Measurements from ENCODE around the gene STPG2. TPM values are rescaled to one million over a fixed set of nuclear protein-coding genes. Genes with fewer than 3 reads are reported as not detected.
"Not testable (repeated sequence)": the region's sequence is repeated elsewhere in the genome, so short reads cannot be mapped to it uniquely, and the experiment has no call there.

Gene STPG2
- total and polyA plus RNA-seq, 7 donors = 0.06 to 0.71 (median 0.33) TPM; not detected in 4

- H3K27me3 ChIP-seq = no peaks in the 10 kb centered on the region
- H3K36me3 ChIP-seq = no peaks in the 10 kb centered on the region
- WGBS, 2 donors = 82 to 89% methylated on average over 4 of the region's 4 CpGs
- no peak for DNase-seq
- TF ChIP-seq EP300 (IDR thresholded peaks at IDR 0.05) (no peak), CTCF (IDR thresholded peaks at IDR 0.05) (no peak), POLR2AphosphoS5 (IDR thresholded peaks at IDR 0.05) (no peak), POLR2A (IDR thresholded peaks at IDR 0.05) (no peak)
- H3K9me3 ChIP-seq = no peaks in the 10 kb centered on the region
- no peak overlapping the region for H3K27ac ChIP-seq
- intact Hi-C loops (cut with DNase I) = no loop called here
- no peaks in the 10 kb centered on the region for H3K4me1 ChIP-seq
- no peak overlapping the region for H3K4me3 ChIP-seq
These were observed 585.0 kb downstream of the STPG2 start for GRCh38 chr4:97558204-97558778.

GRCh38 chr4:97550637-97551036, 592.6 kb downstream of the STPG2 start:
- H3K4me3 ChIP-seq; intact Hi-C loops (cut with DNase I); H3K27ac ChIP-seq; H3K27me3 ChIP-seq; H3K36me3 ChIP-seq; DNase-seq; H3K9me3 ChIP-seq; H3K4me1 ChIP-seq: not testable (repeated sequence)
- 70 to 89% methylated on average over 10 of the region's 10 CpGs for WGBS, 2 donors

- Histone ChIP-seq H3K36me3 (no peaks in the 10 kb centered on the region), H3K4me1 (no peaks in the 10 kb centered on the region), H3K27ac (no peak overlapping the region), H3K27me3 (no peaks in the 10 kb centered on the region), H3K9me3 (no peaks in the 10 kb centered on the region), H3K4me3 (no peak overlapping the region)
- no peak for DNase-seq
- intact Hi-C loops (cut with DNase I) = no loop called here
- TF ChIP-seq POLR2A (IDR thresholded peaks at IDR 0.05) (no peak), POLR2AphosphoS5 (IDR thresholded peaks at IDR 0.05) (no peak), CTCF (IDR thresholded peaks at IDR 0.05) (no peak), EP300 (IDR thresholded peaks at IDR 0.05) (no peak)
- WGBS, 2 donors = 88 to 89% methylated on average over 2 of the region's 2 CpGs
These were observed 594.2 kb downstream of the STPG2 start for GRCh38 chr4:97548943-97549583.

GRCh38 chr4:97548186-97548585, 595.1 kb downstream of the STPG2 start:
- H3K27me3 ChIP-seq = no peaks in the 10 kb centered on the region
- no peak for DNase-seq
- no peak overlapping the region for H3K27ac ChIP-seq
- H3K4me1 ChIP-seq = no peaks in the 10 kb centered on the region
- H3K36me3 ChIP-seq = no peaks in the 10 kb centered on the region
- WGBS, 2 donors = 78 to 81% methylated on average over 2 of the region's 2 CpGs
- H3K9me3 ChIP-seq = no peaks in the 10 kb centered on the region
- intact Hi-C loops (cut with DNase I) = no loop called here
- TF ChIP-seq EP300 (IDR thresholded peaks at IDR 0.05) (no peak), POLR2AphosphoS5 (IDR thresholded peaks at IDR 0.05) (no peak), CTCF (IDR thresholded peaks at IDR 0.05) (no peak), POLR2A (IDR thresholded peaks at IDR 0.05) (no peak)
- H3K4me3 ChIP-seq = no peak overlapping the region

- H3K4me3 ChIP-seq = no peak overlapping the region
- H3K27ac ChIP-seq = no peak overlapping the region
- no peak for TF ChIP-seq CTCF (IDR thresholded peaks at IDR 0.05)
- TF ChIP-seq POLR2AphosphoS5 (IDR thresholded peaks at IDR 0.05) = no peak
- TF ChIP-seq POLR2A (IDR thresholded peaks at IDR 0.05) = no peak
- no peak for TF ChIP-seq EP300 (IDR thresholded peaks at IDR 0.05)
- H3K27me3 ChIP-seq = no peaks in the 10 kb centered on the region
- no peaks in the 10 kb centered on the region for H3K36me3 ChIP-seq
- intact Hi-C loops (cut with DNase I) = no loop called here
- no peak for DNase-seq
- no peaks in the 10 kb centered on the region for H3K9me3 ChIP-seq
- H3K4me1 ChIP-seq = no peaks in the 10 kb centered on the region
These were observed 611.9 kb downstream of the STPG2 start for GRCh38 chr4:97531351-97531750.
